ENCODE results near the gene BAHCC1. TPM values are rescaled to one million over a fixed set of nuclear protein-coding genes. Genes with fewer than 3 reads are reported as not detected.
A peak's percentile ranks its signal among the peaks of the same experiment; 100 is the strongest.
"Not testable (repeated sequence)": the region's sequence is repeated elsewhere in the genome, so short reads cannot be mapped to it uniquely, and the experiment has no call there.

Gene BAHCC1
- total and polyA plus RNA-seq, 12 donors: 4.8 to 13.1 (median 9.2) TPM

GRCh38 chr17:81350320-81350890, 44.9 kb upstream of the BAHCC1 start:
- Histone ChIP-seq H3K27me3 (no peaks in the 10 kb centered on the region), H3K9me3 (no peaks in the 10 kb centered on the region), H3K27ac (peak overlapping the region in 2 of 10 donors; percentile 12 to 15), H3K4me1 (peaks cover 4 to 26% (median 11%) of the 10 kb centered on the region in 9 donors), H3K4me3 (no peak overlapping the region), H3K36me3 (no peaks in the 10 kb centered on the region)
- ATAC-seq (no peak), DNase-seq (no peak)
- intact Hi-C loops (cut with DNase I): no loop called here
- WGBS, 2 donors: 78 to 80% methylated on average over 8 of the region's 8 CpGs
- TF ChIP-seq CTCF (IDR thresholded peaks at IDR 0.05): no peak

- H3K27ac ChIP-seq; DNase-seq; H3K4me3 ChIP-seq; ATAC-seq; intact Hi-C loops (cut with DNase I); H3K36me3 ChIP-seq; H3K27me3 ChIP-seq; H3K9me3 ChIP-seq: not testable (repeated sequence)
- peaks cover 4 to 23% (median 9%) of the 10 kb centered on the region in 9 donors for H3K4me1 ChIP-seq
- 92 to 93% methylated on average over 24 to 25 of the region's 25 CpGs for WGBS, 2 donors
Measured at GRCh38 chr17:81351329-81352052, 43.8 kb upstream of the BAHCC1 start.

- H3K4me1 ChIP-seq: peaks cover 0 to 18% (median 3%) of the 10 kb centered on the region in 9 donors
- DNase-seq: not testable (repeated sequence)
Measured at GRCh38 chr17:81352056-81352455, 43.2 kb upstream of the BAHCC1 start.

GRCh38 chr17:81354252-81354953, 40.9 kb upstream of the BAHCC1 start:
- Histone ChIP-seq H3K27me3 (no peaks in the 10 kb centered on the region), H3K9me3 (no peaks in the 10 kb centered on the region), H3K4me1 (peaks cover 0 to 16% (median 0%) of the 10 kb centered on the region in 9 donors), H3K36me3 (no peaks in the 10 kb centered on the region), H3K27ac (no peak overlapping the region), H3K4me3 (no peak overlapping the region)
- DNase-seq (no peak), ATAC-seq (no peak)
- TF ChIP-seq CTCF (IDR thresholded peaks at IDR 0.05): no peak
- 85 to 87% methylated on average over 14 of the region's 14 CpGs for WGBS, 2 donors
- intact Hi-C loops (cut with DNase I): no loop called here

More at GRCh38 chr17:81352056-81352455, 43.2 kb upstream of the BAHCC1 start:
- H3K4me3 ChIP-seq; H3K9me3 ChIP-seq; H3K27me3 ChIP-seq; ATAC-seq; intact Hi-C loops (cut with DNase I); H3K36me3 ChIP-seq; H3K27ac ChIP-seq: not testable (repeated sequence)
- 88 to 91% methylated on average over 33 to 38 of the region's 38 CpGs for WGBS, 2 donors

- ATAC-seq: no peak
- Histone ChIP-seq H3K4me1 (peaks cover 0 to 10% (median 0%) of the 10 kb centered on the region in 9 donors), H3K36me3 (no peaks in the 10 kb centered on the region), H3K27ac (no peak overlapping the region), H3K27me3 (no peaks in the 10 kb centered on the region), H3K4me3 (no peak overlapping the region), H3K9me3 (no peaks in the 10 kb centered on the region)
- 77 to 78% methylated on average over 9 of the region's 9 CpGs for WGBS, 2 donors
- intact Hi-C loops (cut with DNase I): no loop called here
- no peak for DNase-seq
- TF ChIP-seq CTCF (IDR thresholded peaks at IDR 0.05): no peak
Measured at GRCh38 chr17:81354954-81355347, 40.3 kb upstream of the BAHCC1 start.

Data from heart right ventricle (tissue), 16 donors.